Urinary bladder (tissue), 4 donors: ENCODE measurements around the gene RLN2. TPM values are rescaled to one million over a fixed set of nuclear protein-coding genes. Genes with fewer than 3 reads are reported as not detected.
"Not testable (repeated sequence)": the region's sequence is repeated elsewhere in the genome, so short reads cannot be mapped to it uniquely, and the experiment has no call there.

Experiments
- DNase-seq: peaks from one replicate; pipeline ENCODE4 v3.0.0-alpha.2; 2015; ENCODE audit errors: extremely low spot score
- H3K27ac ChIP-seq: one replicate; pipeline ENCODE4 v1.5.1; 2013; ENCODE audit warnings: low read depth, mild to moderate bottlenecking, moderate library complexity
- H3K36me3 ChIP-seq: one replicate; pipeline ENCODE4 v1.6.1; 2013; ENCODE audit warnings: mild to moderate bottlenecking, moderate library complexity; ENCODE audit not compliant: insufficient read depth
- H3K4me1 ChIP-seq: one replicate; pipeline ENCODE4 v1.6.1; 2013; ENCODE audit warnings: mild to moderate bottlenecking, moderate library complexity; ENCODE audit not compliant: insufficient read depth
- H3K4me3 ChIP-seq: one replicate; pipeline ENCODE4 v1.5.1; 2013; ENCODE audit warnings: low read depth, low read length
- WGBS: extraction: QIAGEN DNeasy Blood & Tissue Kit; methylation state at CpG from one replicate; pipeline ENCODE4 v1.1.7; 2013; 5-methylcytosine and 5-hydroxymethylcytosine counted together
- polyA plus RNA-seq: library from polyadenylated mRNA; stranded (reverse); fragments of 200-250 nt; gene quantifications from one replicate; pipeline ENCODE4 v1.2.3, GENCODE V29; 2013
- total RNA-seq: library from RNA; depleted of rRNA; stranded (reverse); fragments of >200 nt; gene quantifications from one replicate; pipeline ENCODE4 v1.2.3, GENCODE V29; 2014
- donor health status: healthy with polysubstance abuse.
- donor health status: healthy.

RLN2 gene
- total RNA-seq = not detected
- 0.25 TPM for polyA plus RNA-seq

- WGBS = 27% methylated on average over 15 of the region's 50 CpGs
- H3K4me3 ChIP-seq, H3K27ac ChIP-seq, H3K4me1 ChIP-seq, H3K36me3 ChIP-seq, DNase-seq: not testable (repeated sequence)
Measured at GRCh38 chr9:5303840-5304795, at the start of gene RLN2. Gene RLN2 (minus strand): TSS chr9:5304716. CDS start chr9:5304580, 136 bp downstream.

- whole genome bisulfite sequencing = 92% methylated on average over 2 of the region's 2 CpGs
- H3K27ac ChIP-seq = no peak overlapping the region
- H3K4me3 ChIP-seq = no peak overlapping the region
- no peaks in the 10 kb centered on the region for H3K4me1 ChIP-seq
- DNase-seq = no peak
- H3K36me3 ChIP-seq = no peaks in the 10 kb centered on the region
Measured at GRCh38 chr9:5354184-5354583, 49.7 kb upstream of the RLN2 start.

GRCh38 chr9:5352637-5353248 is 48.2 kb upstream of the RLN2 start:
- 80% methylated on average over 1 of the region's 1 CpG for WGBS
- Histone ChIP-seq H3K27ac (no peak overlapping the region), H3K4me3 (no peak overlapping the region), H3K4me1 (no peaks in the 10 kb centered on the region), H3K36me3 (no peaks in the 10 kb centered on the region)
- no peak for DNase-seq

GRCh38 chr9:5338992-5339981 is 34.8 kb upstream of the RLN2 start, which contains the start of gene RLN1:
Gene RLN1 (minus strand): TSS chr9:5339876. CDS start chr9:5339746, 130 bp downstream.
- DNase-seq, H3K27ac ChIP-seq, H3K4me1 ChIP-seq, H3K4me3 ChIP-seq, H3K36me3 ChIP-seq: not testable (repeated sequence)
- 18% methylated on average over 14 of the region's 50 CpGs for WGBS

- Histone ChIP-seq H3K36me3 (no peaks in the 10 kb centered on the region), H3K27ac (no peak overlapping the region), H3K4me3 (no peak overlapping the region), H3K4me1 (no peaks in the 10 kb centered on the region)
- no peak for DNase-seq
- WGBS = 76% methylated on average over 4 of the region's 4 CpGs
Measured at GRCh38 chr9:5336688-5337087, 32.2 kb upstream of the RLN2 start.

- 80% methylated on average over 3 of the region's 3 CpGs for WGBS
Measured at GRCh38 chr9:5331276-5331675, 26.8 kb upstream of the RLN2 start.

GRCh38 chr9:5326893-5327548 is 22.5 kb upstream of the RLN2 start:
- 54% methylated on average over 10 of the region's 10 CpGs for WGBS
- no peaks in the 10 kb centered on the region for H3K36me3 ChIP-seq
- H3K4me1 ChIP-seq = no peaks in the 10 kb centered on the region
- peak; percentile 13 for DNase-seq
- H3K27ac ChIP-seq = no peak overlapping the region
- H3K4me3 ChIP-seq = no peak overlapping the region

More at GRCh38 chr9:5331276-5331675, 26.8 kb upstream of the RLN2 start:
- not testable (repeated sequence) for H3K4me1 ChIP-seq, H3K27ac ChIP-seq, DNase-seq, H3K4me3 ChIP-seq, H3K36me3 ChIP-seq

- Histone ChIP-seq H3K4me1 (no peaks in the 10 kb centered on the region), H3K4me3 (no peak overlapping the region), H3K27ac (no peak overlapping the region), H3K36me3 (no peaks in the 10 kb centered on the region)
- DNase-seq = no peak
Measured at GRCh38 chr9:5326187-5326586, 21.7 kb upstream of the RLN2 start.

- not testable (repeated sequence) for H3K4me1 ChIP-seq, H3K36me3 ChIP-seq, H3K27ac ChIP-seq, H3K4me3 ChIP-seq, DNase-seq
- 83% methylated on average over 1 of the region's 1 CpG for WGBS
Measured at GRCh38 chr9:5321601-5322000, 17.1 kb upstream of the RLN2 start.

GRCh38 chr9:5321058-5321457 is 16.5 kb upstream of the RLN2 start:
- Histone ChIP-seq H3K36me3 (no peaks in the 10 kb centered on the region), H3K27ac (no peak overlapping the region), H3K4me3 (no peak overlapping the region), H3K4me1 (no peaks in the 10 kb centered on the region)
- 37% methylated on average over 1 of the region's 1 CpG for whole genome bisulfite sequencing
- DNase-seq = no peak

- not testable (repeated sequence) for DNase-seq, H3K27ac ChIP-seq, H3K4me3 ChIP-seq, H3K36me3 ChIP-seq, H3K4me1 ChIP-seq
- WGBS = 94% methylated on average over 1 of the region's 1 CpG
Measured at GRCh38 chr9:5316406-5316805, 11.9 kb upstream of the RLN2 start.

- WGBS = 54% methylated on average over 4 of the region's 4 CpGs
Measured at GRCh38 chr9:5315187-5315923, 10.8 kb upstream of the RLN2 start.

More at GRCh38 chr9:5315187-5315923, 10.8 kb upstream of the RLN2 start:
- DNase-seq = no peak
- Histone ChIP-seq H3K27ac (no peak overlapping the region), H3K4me3 (no peak overlapping the region), H3K36me3 (no peaks in the 10 kb centered on the region), H3K4me1 (no peaks in the 10 kb centered on the region)
